HFFc6 (cell line): ENCODE results near the gene TTC17. TPM values are rescaled to one million over a fixed set of nuclear protein-coding genes. Genes with fewer than 3 reads are reported as not detected.

ENCODE experiments used
- DNase-seq: peaks from one replicate; pipeline ENCODE4 v3.0.0-alpha.2; 2018
- H3K27ac Mint-ChIP-seq: 2 replicates; pipeline ENCODE4 v1.8.0; 2020; ENCODE audit warnings: mild to moderate bottlenecking, mixed read lengths
- H3K27me3 Mint-ChIP-seq: 2 replicates; pipeline ENCODE4 v1.8.0; 2021; ENCODE audit warnings: mild to moderate bottlenecking, moderate library complexity, mixed read lengths; ENCODE audit not compliant: insufficient read depth
- H3K36me3 Mint-ChIP-seq: 2 replicates; pipeline ENCODE4 v1.8.0; 2021; ENCODE audit warnings: low read depth, mixed read lengths
- H3K4me1 Mint-ChIP-seq: 2 replicates; pipeline ENCODE4 v1.8.0; 2020; ENCODE audit warnings: low read depth, mixed read lengths
- H3K4me3 Mint-ChIP-seq: 2 replicates; pipeline ENCODE4 v1.8.0; 2020; ENCODE audit warnings: mild to moderate bottlenecking, moderate library complexity, mixed read lengths
- H3K9me3 Mint-ChIP-seq: 2 replicates; pipeline ENCODE4 v1.8.0; 2020; ENCODE audit warnings: mild to moderate bottlenecking, mixed read lengths
- CTCF ChIP-seq: fragments of 200-600 bp; sonication (generic); IDR thresholded peaks from 2 replicates; pipeline ENCODE4 v1.5.0; 2021; ENCODE audit warnings: antibody characterized with exemption, mild to moderate bottlenecking
- total RNA-seq, 6 experiments: library from RNA; stranded (reverse); fragmentation: NEBNext Ultra II Directional; extraction: Animal tissue kit (Norgen Biotek cat#: 25700); gene quantifications; 2 replicates in 1 of 6; 3 replicates in 5 of 6; pipeline ENCODE4 v1.2.3, GENCODE V29; 2021

TTC17 gene
- total RNA-seq, 6 experiments from 2014 or later, result 30.1 to 44.5 (median 38.6) TPM

GRCh38 chr11:43521471-43521870 is 162.8 kb downstream of the TTC17 start:
- TF ChIP-seq CTCF, result no peak
- Mint-ChIP-seq H3K4me3 (no peak overlapping the region), H3K36me3 (0 out of 2 replicates have a peak, but pooled peaks cover 4% of the 10 kb centered on the region), H3K4me1 (peaks cover 5% of the 10 kb centered on the region; the same call in 1 of the 2 replicates), H3K27ac (no peak overlapping the region), H3K9me3 (peaks cover 6% of the 10 kb centered on the region; the same call in 1 of the 2 replicates), H3K27me3 (peaks cover 17% of the 10 kb centered on the region)
- DNase-seq, result no peak

- H3K4me1 Mint-ChIP-seq, result peaks cover 3% of the 10 kb centered on the region; the same call in 1 of the 2 replicates
- no peak overlapping the region for H3K27ac Mint-ChIP-seq
- H3K9me3 Mint-ChIP-seq, result peaks cover 6% of the 10 kb centered on the region; the same call in 1 of the 2 replicates
- DNase-seq, result no peak
- H3K27me3 Mint-ChIP-seq, result peaks cover 11% of the 10 kb centered on the region
- TF ChIP-seq CTCF, result no peak
- no peak overlapping the region for H3K4me3 Mint-ChIP-seq
- 0 out of 2 replicates have a peak, but pooled peaks cover 4% of the 10 kb centered on the region for H3K36me3 Mint-ChIP-seq
Observed at GRCh38 chr11:43523632-43524031, 164.9 kb downstream of the TTC17 start.

GRCh38 chr11:43532041-43532440 is 173.3 kb downstream of the TTC17 start:
- no peak for TF ChIP-seq CTCF
- Mint-ChIP-seq H3K27me3 (peaks cover 11% of the 10 kb centered on the region), H3K4me3 (no peak overlapping the region), H3K4me1 (no peaks in the 10 kb centered on the region), H3K27ac (no peak overlapping the region), H3K36me3 (no peaks in the 10 kb centered on the region), H3K9me3 (no peaks in the 10 kb centered on the region)
- no peak for DNase-seq

GRCh38 chr11:43537833-43538615 is 179.3 kb downstream of the TTC17 start:
- no peaks in the 10 kb centered on the region for H3K4me1 Mint-ChIP-seq
- H3K4me3 Mint-ChIP-seq, result no peak overlapping the region
- peaks cover 4% of the 10 kb centered on the region; the same call in 1 of the 2 replicates for H3K9me3 Mint-ChIP-seq
- H3K27ac Mint-ChIP-seq, result no peak overlapping the region
- H3K27me3 Mint-ChIP-seq, result peaks cover 36% of the 10 kb centered on the region
- no peaks in the 10 kb centered on the region for H3K36me3 Mint-ChIP-seq
- no peak for TF ChIP-seq CTCF
- no peak for DNase-seq

GRCh38 chr11:43541993-43542392 is 183.3 kb downstream of the TTC17 start:
- TF ChIP-seq CTCF, result no peak
- Mint-ChIP-seq H3K4me1 (no peaks in the 10 kb centered on the region), H3K9me3 (peaks cover 4% of the 10 kb centered on the region; the same call in 1 of the 2 replicates), H3K4me3 (no peak overlapping the region), H3K36me3 (no peaks in the 10 kb centered on the region), H3K27me3 (peaks cover 32% of the 10 kb centered on the region), H3K27ac (no peak overlapping the region)
- no peak for DNase-seq
